Effector memory CD8-positive, alpha-beta T cell (primary cell): ENCODE data around the gene SLC2A5.
"Not testable (repeated sequence)": the region's sequence is repeated elsewhere in the genome, so short reads cannot be mapped to it uniquely, and the experiment has no call there.

Experiments
- ATAC-seq: fragments of 150-1000 bp; cut with Tn5 transposase; replicated peaks from 2 replicates; pipeline ENCODE4 v1.10.0; 2021; ENCODE audit warnings: mild to moderate bottlenecking, moderate library complexity
- DNase-seq, 3 experiments: peaks; one replicate each; pipeline ENCODE4 v3.0.0; 2021
- H3K27ac Mint-ChIP-seq, 2 donors: one replicate each; pipeline ENCODE4 v1.8.0; 2022; ENCODE audit warnings: mild to moderate bottlenecking in 2 of 2, mixed read lengths in 2 of 2, moderate library complexity in 2 of 2
- H3K27me3 Mint-ChIP-seq, 2 donors: one replicate each; pipeline ENCODE4 v1.8.0; 2022; ENCODE audit warnings: mixed read lengths in 2 of 2
- H3K36me3 Mint-ChIP-seq: one replicate; pipeline ENCODE4 v1.8.0; 2022; ENCODE audit warnings: mild to moderate bottlenecking, moderate library complexity, mixed read lengths; ENCODE audit not compliant: insufficient read depth
- H3K4me1 Mint-ChIP-seq, 2 donors: one replicate each; pipeline ENCODE4 v1.8.0; 2022; ENCODE audit warnings: low read depth in 2 of 2, mixed read lengths in 2 of 2
- H3K4me3 Mint-ChIP-seq, 2 donors: one replicate each; pipeline ENCODE4 v1.8.0; 2022; ENCODE audit warnings: mild to moderate bottlenecking in 2 of 2, mixed read lengths in 2 of 2, moderate library complexity in 2 of 2
- H3K9me3 Mint-ChIP-seq, 2 donors: one replicate each; pipeline ENCODE4 v1.8.0; 2022; ENCODE audit warnings: mixed read lengths in 2 of 2

The SLC2A5 gene

DNA sequence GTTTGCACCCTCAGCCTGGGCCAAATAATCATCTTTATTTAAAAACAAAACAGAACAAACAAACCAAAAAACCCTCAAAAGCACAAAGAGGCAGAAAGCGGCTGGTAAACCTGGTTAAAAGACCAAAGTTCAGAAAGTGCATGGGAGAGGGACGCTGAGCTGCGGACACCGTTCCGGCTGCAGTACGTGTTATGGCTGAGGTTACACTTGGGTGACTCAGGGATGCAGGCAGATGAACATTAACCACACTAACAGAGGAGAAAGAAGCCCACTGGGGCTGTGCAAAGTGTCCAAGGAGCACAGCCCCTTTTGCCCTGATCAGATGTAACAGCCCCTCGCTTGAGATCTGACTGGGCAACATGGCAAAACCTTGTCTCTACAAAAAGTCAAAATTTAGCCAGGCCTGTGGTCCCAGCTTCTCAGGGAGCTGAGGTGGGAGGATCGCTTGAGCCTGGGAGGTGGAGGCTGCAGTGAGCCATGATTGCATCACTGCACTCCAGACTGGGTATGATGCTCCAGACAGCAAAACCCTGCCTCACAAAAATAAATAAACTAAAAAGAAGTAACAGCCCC is 31.1 kb upstream of the SLC2A5 start:
- ATAC-seq (no peak), DNase-seq (no peak)
- H3K27me3 Mint-ChIP-seq, result no peaks in the 10 kb centered on the region

DNA sequence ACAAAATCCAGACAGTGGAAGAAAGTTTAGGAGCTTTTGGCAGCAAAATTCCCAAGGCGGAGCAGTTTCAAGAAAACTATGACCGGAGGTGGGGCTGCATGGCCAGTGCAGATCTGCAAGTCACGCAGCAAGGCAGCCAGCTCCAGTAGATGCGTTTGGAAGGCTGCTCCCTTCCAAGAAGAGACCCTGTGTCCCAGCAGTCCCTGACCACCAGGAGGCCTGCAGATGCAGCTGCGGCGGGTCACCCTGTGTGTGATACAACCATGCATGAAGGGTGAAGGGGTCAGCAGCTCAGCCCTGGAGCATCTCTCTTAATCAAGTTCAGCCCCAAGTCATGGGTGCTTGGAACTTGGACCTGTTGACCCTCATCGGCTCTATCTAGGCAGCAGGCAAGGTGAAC is 30.1 kb upstream of the SLC2A5 start:
- ATAC-seq (no peak), DNase-seq (no peak)
- Mint-ChIP-seq H3K4me3 (no peak overlapping the region), H3K4me1 (peaks cover 0 to 2% of the 10 kb centered on the region in 2 donors), H3K36me3 (peaks cover 3% of the 10 kb centered on the region), H3K27me3 (peaks cover 0 to 4% of the 10 kb centered on the region in 2 donors), H3K27ac (no peak overlapping the region), H3K9me3 (no peaks in the 10 kb centered on the region)

More for the DNA sequence above, 31.1 kb upstream of the SLC2A5 start:
- Mint-ChIP-seq H3K36me3 (peaks cover 3% of the 10 kb centered on the region), H3K4me3 (no peak overlapping the region), H3K27ac (no peak overlapping the region), H3K4me1 (peaks cover 0 to 2% of the 10 kb centered on the region in 2 donors), H3K9me3 (no peaks in the 10 kb centered on the region)

DNA sequence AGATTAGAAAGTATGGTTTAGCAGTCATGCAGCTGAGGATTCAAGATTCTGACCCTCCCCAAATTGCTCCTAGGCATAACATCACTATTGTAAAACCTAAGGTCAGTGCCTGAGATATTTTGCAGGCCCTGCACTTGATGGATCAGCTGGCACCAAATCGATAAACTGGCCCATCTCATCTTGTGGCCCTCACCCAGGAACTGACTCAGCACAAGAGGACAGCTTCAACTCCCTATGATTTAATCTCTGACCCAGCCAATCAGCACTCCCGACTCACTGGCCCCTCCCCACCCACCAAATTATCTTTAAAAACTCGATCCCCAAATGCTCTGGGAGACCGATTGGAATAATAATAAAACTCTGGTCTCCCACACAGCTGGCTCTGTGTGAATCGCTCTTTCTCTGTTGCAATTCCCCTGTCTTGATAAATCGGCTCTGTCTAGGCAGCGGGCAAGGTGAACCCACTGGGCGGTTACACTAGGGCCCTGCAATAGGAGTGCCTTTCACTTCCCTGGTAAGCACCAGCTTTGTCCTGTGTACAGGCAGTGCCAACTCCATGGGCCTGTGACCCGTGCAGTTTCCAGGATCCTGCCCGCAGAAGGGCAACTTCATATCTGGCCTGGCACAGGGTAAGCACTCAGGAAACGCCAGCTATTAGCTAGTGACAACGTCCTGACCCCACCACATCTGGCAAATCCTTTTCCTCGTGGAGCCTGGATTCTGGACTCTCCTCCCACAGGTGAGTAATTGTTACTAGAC is 28.7 kb upstream of the SLC2A5 start:
- ATAC-seq (no peak), DNase-seq (no peak)
- H3K27me3 Mint-ChIP-seq, result peaks cover 0 to 5% of the 10 kb centered on the region in 2 donors
- no peaks in the 10 kb centered on the region for H3K9me3 Mint-ChIP-seq
- peaks cover 0 to 2% of the 10 kb centered on the region in 2 donors for H3K4me1 Mint-ChIP-seq
- no peak overlapping the region for H3K4me3 Mint-ChIP-seq
- H3K36me3 Mint-ChIP-seq, result peaks cover 3% of the 10 kb centered on the region
- H3K27ac Mint-ChIP-seq, result no peak overlapping the region

DNA sequence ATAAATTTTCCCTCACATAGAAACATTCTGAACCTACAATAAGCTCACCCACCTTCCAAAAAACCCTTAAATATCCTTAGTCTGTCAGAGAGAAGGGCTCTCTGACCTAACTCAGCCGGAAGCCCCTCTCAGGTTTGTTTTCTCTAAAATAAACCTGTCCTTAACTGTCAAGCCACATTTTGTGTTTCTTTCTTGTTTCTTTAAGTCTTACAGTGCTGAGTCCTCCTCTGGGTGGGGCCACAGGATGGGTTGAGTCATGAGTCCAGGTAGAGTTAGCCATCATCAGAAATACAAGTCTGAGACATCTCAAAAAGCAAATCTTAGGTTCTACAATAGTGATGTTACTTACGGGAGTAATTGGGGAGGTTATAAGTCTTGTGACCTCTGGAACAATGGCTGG is 26.4 kb upstream of the SLC2A5 start:
- ATAC-seq (no peak), DNase-seq (no peak)
- Mint-ChIP-seq H3K4me1 (peaks cover 0 to 2% of the 10 kb centered on the region in 2 donors), H3K27ac (no peak overlapping the region), H3K36me3 (no peaks in the 10 kb centered on the region), H3K27me3 (peaks cover 0 to 5% of the 10 kb centered on the region in 2 donors), H3K4me3 (no peak overlapping the region), H3K9me3 (no peaks in the 10 kb centered on the region)

DNA sequence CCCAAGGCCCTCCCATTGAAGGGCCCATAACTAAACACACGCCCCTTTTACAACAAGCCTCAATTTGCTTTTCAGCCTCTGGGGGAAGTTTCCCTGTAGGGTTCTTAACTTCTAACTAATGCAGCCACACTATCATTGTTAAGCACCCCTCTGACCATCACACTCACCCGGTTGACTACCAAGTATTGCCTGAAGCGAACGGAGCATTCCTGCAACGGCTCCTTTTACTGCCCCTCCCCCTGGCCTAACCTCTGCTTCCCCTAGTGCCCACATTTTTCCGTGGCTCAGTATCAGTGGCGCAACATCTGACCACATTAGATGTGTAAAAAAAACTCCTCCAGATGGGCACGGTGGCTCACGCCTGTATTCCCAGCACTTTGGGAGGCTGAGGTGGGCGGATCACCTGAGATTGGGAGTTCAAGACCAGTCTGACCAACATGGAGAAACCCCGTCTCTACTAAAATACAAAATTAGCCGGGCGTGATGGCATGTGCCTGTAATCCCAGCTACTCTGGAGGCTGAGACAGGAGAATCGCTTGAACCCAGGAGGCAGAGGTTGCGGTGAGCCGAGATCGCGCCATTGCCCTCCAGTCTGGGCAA is 24.7 kb upstream of the SLC2A5 start:
- H3K36me3 Mint-ChIP-seq, H3K27ac Mint-ChIP-seq: not testable (repeated sequence)

DNA sequence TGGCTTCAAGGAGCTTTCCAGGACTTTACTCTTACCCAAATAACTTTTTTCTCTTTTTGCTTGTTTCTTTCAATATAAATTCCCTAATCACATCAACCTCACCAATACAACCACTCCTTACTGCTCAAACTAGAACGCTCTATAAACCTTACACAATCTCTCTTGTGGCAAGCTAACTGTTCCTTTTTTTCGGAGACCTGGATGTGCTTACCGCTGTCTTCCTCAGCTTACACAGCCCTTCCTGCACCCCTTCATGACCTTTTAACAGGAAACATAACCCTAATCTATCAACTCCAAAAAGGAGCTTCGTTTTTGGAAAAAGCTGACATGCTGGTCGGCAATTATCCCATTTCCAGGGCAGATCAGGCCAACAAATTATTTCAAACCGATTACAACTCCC is 24.1 kb upstream of the SLC2A5 start:
- H3K27me3 Mint-ChIP-seq, result peaks cover 8 to 14% of the 10 kb centered on the region in 2 donors
- ATAC-seq (no peak), DNase-seq (no peak)
- no peak overlapping the region for H3K4me3 Mint-ChIP-seq
- H3K9me3 Mint-ChIP-seq, result no peaks in the 10 kb centered on the region
- no peaks in the 10 kb centered on the region for H3K4me1 Mint-ChIP-seq
- no peak overlapping the region for H3K27ac Mint-ChIP-seq
- no peaks in the 10 kb centered on the region for H3K36me3 Mint-ChIP-seq

More for the DNA sequence above, 24.7 kb upstream of the SLC2A5 start:
- H3K9me3 Mint-ChIP-seq, H3K4me1 Mint-ChIP-seq, ATAC-seq, H3K27me3 Mint-ChIP-seq, H3K4me3 Mint-ChIP-seq, DNase-seq: not testable (repeated sequence)

DNA sequence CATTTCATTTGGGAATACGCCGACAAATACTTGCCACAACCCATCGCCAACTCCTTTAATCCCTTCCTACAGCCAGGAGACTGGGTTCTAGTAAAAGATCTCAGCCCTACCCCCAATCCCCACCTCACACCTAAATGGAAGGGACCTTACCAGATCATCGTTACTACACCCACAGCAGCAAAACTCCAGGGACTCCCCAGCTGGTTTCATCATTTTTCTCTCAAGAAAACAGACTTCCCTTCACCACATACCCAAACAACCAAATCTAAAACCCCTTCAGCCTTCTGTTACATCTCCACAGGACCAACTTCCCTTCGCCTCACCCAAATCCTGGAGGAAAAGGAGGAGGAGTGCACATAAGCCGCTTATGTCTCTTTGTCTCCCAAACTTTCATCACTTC is 23.7 kb upstream of the SLC2A5 start:
- H3K9me3 Mint-ChIP-seq, result no peaks in the 10 kb centered on the region
- no peak for ATAC-seq
- H3K4me3 Mint-ChIP-seq, result no peak overlapping the region
- no peak overlapping the region for H3K27ac Mint-ChIP-seq
- peaks cover 12 to 17% of the 10 kb centered on the region in 2 donors for H3K27me3 Mint-ChIP-seq
- H3K36me3 Mint-ChIP-seq, result no peaks in the 10 kb centered on the region
- DNase-seq, result no peak
- H3K4me1 Mint-ChIP-seq, result no peaks in the 10 kb centered on the region

DNA sequence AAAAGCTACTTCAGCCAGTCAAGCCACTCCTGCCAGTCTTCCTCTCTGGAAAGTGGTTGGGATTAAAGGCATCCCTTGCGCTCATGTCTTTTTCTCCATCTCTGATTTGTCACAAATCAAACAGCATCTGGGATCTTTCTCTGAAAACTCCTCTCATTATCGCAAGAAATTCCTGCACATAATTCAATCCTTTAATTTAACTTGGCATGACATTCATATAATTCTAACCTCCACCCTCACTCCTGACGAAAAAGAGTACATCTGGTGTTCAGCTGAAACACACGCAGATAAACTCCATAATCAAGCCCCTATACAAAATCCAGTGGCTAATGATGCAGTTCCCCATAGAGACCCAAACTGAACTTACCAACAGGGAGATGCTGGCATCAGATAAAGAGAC is 19.4 kb upstream of the SLC2A5 start:
- H3K36me3 Mint-ChIP-seq, result no peaks in the 10 kb centered on the region

DNA sequence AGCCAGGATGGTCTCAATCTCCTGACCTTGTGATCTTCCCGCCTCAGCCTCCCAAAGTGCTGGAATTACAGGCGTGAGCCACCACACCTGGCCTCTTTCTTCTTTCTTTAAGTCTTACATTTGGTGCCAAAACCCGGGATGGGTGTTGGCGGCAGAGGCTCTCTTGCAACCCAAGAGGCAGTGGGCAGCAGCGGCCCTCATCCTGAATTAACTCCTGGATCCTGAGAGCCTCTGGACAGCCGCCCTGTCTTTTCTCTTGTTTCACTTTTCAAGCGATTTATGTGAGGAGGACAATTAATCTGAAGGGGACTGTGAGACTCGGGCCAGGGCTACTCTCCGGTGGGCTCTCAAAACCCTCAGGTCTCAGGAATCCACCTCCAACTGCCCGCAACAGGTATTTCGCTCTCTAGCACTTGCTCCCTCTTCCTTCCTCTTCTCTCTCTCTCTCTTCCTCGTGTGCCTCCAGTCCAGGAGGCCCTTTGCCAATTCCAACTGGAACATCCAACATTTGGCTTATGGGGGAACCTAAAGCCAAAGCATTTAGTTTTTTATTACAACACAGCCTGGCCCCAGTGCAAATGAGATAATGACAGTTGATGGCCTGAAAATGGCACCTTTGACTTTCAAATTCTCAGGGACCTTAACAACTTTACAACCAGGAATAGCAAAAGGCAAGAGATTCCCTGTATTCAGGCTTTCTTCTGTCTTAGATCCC is 18.1 kb upstream of the SLC2A5 start:
- H3K9me3 Mint-ChIP-seq, result no peaks in the 10 kb centered on the region
- ATAC-seq, result no peak
- DNase-seq, result no peak
- H3K27ac Mint-ChIP-seq, result no peak overlapping the region
- H3K27me3 Mint-ChIP-seq, result peaks cover 36 to 41% of the 10 kb centered on the region in 2 donors
- no peaks in the 10 kb centered on the region for H3K4me1 Mint-ChIP-seq
- no peak overlapping the region for H3K4me3 Mint-ChIP-seq
- H3K36me3 Mint-ChIP-seq, result no peaks in the 10 kb centered on the region

More for the DNA sequence above, 19.4 kb upstream of the SLC2A5 start:
- Mint-ChIP-seq H3K27me3 (peaks cover 36 to 41% of the 10 kb centered on the region in 2 donors), H3K9me3 (no peaks in the 10 kb centered on the region), H3K4me3 (no peak overlapping the region), H3K27ac (no peak overlapping the region), H3K4me1 (no peaks in the 10 kb centered on the region)
- no peak for DNase-seq
- ATAC-seq, result no peak

DNA sequence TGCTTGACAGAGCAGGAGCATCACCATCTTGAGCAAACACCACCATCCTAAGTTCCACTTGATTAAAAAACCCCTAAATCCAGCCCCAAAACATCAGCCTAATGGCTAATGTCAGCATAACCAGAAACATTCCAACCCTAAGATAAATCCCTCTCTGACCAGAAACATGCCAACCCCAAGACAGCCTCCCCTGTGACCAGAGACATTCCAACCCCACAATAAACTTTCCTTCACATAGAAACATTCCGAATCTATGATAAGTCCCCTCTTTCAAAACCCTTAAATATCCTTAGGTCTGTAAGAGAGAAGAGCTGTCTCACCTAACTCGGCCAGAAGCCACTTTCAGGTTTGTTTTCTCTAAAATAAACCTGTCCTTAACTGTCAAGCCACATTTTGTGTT is 17.4 kb upstream of the SLC2A5 start:
- H3K4me1 Mint-ChIP-seq, result no peaks in the 10 kb centered on the region
- no peak overlapping the region for H3K4me3 Mint-ChIP-seq
- no peaks in the 10 kb centered on the region for H3K9me3 Mint-ChIP-seq
- DNase-seq (no peak), ATAC-seq (no peak)
- H3K27ac Mint-ChIP-seq, result no peak overlapping the region
- H3K36me3 Mint-ChIP-seq, result no peaks in the 10 kb centered on the region
- peaks cover 36 to 41% of the 10 kb centered on the region in 2 donors for H3K27me3 Mint-ChIP-seq

DNA sequence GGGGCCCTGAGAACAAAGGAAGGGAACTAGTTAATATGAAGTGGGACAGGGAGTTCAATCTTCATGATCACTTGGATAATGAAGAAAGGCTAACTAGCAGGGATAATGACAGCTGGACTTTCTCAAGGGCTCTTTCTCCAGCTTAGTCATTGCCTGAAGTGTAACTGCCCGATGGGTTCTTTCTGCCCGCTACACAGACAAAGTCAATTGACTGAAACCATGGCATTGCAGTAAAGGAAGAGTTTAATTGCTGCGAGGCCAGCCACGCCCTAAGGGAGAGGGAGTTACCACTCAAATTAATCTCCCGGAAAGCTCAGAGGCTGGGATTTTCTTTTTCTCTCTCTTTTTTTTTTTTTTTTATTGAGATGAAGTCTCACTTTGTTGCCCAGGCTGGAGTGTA is 16.6 kb upstream of the SLC2A5 start:
- Mint-ChIP-seq H3K36me3 (no peaks in the 10 kb centered on the region), H3K27ac (no peak overlapping the region), H3K4me3 (no peak overlapping the region), H3K4me1 (no peaks in the 10 kb centered on the region), H3K9me3 (no peaks in the 10 kb centered on the region), H3K27me3 (peaks cover 36 to 41% of the 10 kb centered on the region in 2 donors)
- no peak for ATAC-seq
- no peak for DNase-seq

DNA sequence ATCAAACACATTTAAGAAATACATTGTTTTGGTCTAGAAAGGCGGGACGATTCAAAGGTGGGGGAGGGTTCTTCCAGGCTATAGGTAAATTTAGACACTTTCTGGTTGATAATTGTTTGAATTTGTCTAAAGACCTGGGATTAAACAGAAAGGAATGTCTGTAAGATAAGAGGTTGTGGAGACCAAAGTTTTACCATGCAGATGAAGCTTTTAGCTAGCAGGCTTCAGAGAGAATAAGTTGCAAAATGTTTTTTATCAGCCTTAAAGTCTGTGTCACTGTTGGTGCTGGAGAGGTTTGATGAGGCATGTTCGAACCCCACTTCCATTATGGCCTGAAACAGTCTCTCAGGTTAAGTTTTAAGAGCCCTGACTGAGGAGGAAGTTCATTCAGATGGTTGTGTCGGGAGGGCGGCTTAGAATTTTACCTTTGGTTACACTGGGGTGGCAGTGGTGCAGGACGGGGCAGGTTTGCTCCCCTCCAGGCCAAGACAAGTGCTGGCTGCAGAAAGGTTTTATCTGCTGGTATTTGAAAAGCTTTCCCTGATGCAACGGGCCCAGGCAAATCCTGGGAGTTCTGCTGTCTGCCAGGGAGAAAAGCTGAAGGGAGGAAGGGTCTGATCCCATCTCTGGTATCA is 16.0 kb upstream of the SLC2A5 start:
- no peaks in the 10 kb centered on the region for H3K9me3 Mint-ChIP-seq
- no peaks in the 10 kb centered on the region for H3K36me3 Mint-ChIP-seq
- H3K4me1 Mint-ChIP-seq, result no peaks in the 10 kb centered on the region
- no peak for ATAC-seq
- peaks cover 36 to 41% of the 10 kb centered on the region in 2 donors for H3K27me3 Mint-ChIP-seq
- H3K4me3 Mint-ChIP-seq, result no peak overlapping the region
- no peak for DNase-seq
- H3K27ac Mint-ChIP-seq, result no peak overlapping the region

DNA sequence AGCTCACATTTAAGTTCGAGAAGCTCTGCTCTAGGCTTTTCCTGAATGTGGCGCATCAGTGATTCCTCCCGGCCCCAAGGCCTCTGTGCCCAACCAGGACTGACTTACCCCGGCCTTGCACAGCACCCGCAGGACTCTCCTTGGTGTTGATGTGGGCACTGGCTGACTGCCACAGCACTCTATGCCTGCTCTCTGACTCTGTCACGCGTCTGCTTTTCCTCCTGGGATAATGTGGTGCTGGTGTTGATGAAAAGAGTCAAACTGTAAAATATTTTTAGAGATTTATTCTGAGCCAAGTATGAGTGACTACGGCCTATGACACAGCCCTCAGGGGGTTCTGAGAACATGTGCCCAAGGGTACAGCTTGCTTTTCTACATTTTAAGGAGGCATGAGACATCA is 15.5 kb upstream of the SLC2A5 start:
- Mint-ChIP-seq H3K4me3 (no peak overlapping the region), H3K27me3 (peaks cover 38 to 45% of the 10 kb centered on the region in 2 donors), H3K4me1 (no peaks in the 10 kb centered on the region), H3K36me3 (no peaks in the 10 kb centered on the region), H3K27ac (no peak overlapping the region), H3K9me3 (no peaks in the 10 kb centered on the region)
- ATAC-seq (no peak), DNase-seq (no peak)
